Activated CD4-positive, alpha-beta memory T cell treated with anti-CD3 and anti-CD28 coated beads for 36 hours (primary cell): ENCODE measurements around the gene UMAD1. TPM values are rescaled to one million over a fixed set of nuclear protein-coding genes. Genes with fewer than 3 reads are reported as not detected.
"Not testable (repeated sequence)": the region's sequence is repeated elsewhere in the genome, so short reads cannot be mapped to it uniquely, and the experiment has no call there.

Experiments used
- CTCF ChIA-PET: fragments of 350-600 bp; sonication (Branson Sonifier 250); formaldehyde crosslinking; loops from one replicate; lab custom pipeline; 2021; ENCODE audit warnings: antibody characterized with exemption, inconsistent platforms; lab: Charles Lee
- POLR2A ChIA-PET: fragments of 350-600 bp; sonication (Branson Sonifier 250); formaldehyde crosslinking; loops from one replicate; lab custom pipeline; 2021; ENCODE audit warnings: antibody characterized with exemption; lab: Charles Lee
- DNase-seq: peaks from one replicate; pipeline ENCODE4 v3.0.0-alpha.2; 2020
- H3K27ac Mint-ChIP-seq: one replicate; pipeline ENCODE4 v1.8.0; 2021; ENCODE audit warnings: mixed read lengths
- H3K27me3 Mint-ChIP-seq: one replicate; pipeline ENCODE4 v1.8.0; 2021; ENCODE audit warnings: mixed read lengths
- H3K36me3 Mint-ChIP-seq: one replicate; pipeline ENCODE4 v1.8.0; 2021; ENCODE audit warnings: mixed read lengths
- H3K4me1 Mint-ChIP-seq: one replicate; pipeline ENCODE4 v1.8.0; 2021; ENCODE audit warnings: low read depth, mixed read lengths
- H3K4me3 Mint-ChIP-seq: one replicate; pipeline ENCODE4 v1.8.0; 2021; ENCODE audit warnings: mild to moderate bottlenecking, mixed read lengths
- H3K9me3 Mint-ChIP-seq: one replicate; pipeline ENCODE4 v1.8.0; 2021; ENCODE audit warnings: mixed read lengths
- intact Hi-C: fragments of 100-400 bp; cut with micrococcal nuclease; formaldehyde crosslinking; loops from one replicate; pipeline ENCODE4 v1.15.1; 2023
- total RNA-seq, 2 experiments: library from RNA; stranded (reverse); gene quantifications; one replicate each; pipeline ENCODE4 v1.2.3, GENCODE V29; 2021

UMAD1 gene
- total RNA-seq, 2 experiments from 2014 or later: 15.0 to 17.6 TPM

DNA sequence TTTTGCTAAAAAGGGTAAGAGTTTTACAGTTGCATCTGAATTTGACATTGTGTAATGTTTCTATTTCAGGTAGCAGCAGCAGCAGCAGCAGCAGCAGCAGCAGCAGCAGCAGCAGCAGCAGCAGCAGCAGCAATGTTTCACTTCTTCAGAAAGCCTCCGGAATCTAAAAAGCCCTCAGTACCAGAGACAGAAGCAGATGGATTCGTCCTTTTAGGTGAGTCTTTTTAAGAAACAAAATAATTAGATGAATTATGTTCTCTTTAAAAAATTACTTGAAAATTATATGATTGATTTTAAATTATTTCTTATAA, 32.6 kb downstream of the UMAD1 start:
- DNase-seq: no peak
- Mint-ChIP-seq H3K9me3 (peaks cover 28% of the 10 kb centered on the region), H3K4me1 (peaks cover 39% of the 10 kb centered on the region), H3K27me3 (no peaks in the 10 kb centered on the region), H3K27ac (peak overlapping the region; percentile 67), H3K36me3 (peaks cover 51% of the 10 kb centered on the region), H3K4me3 (peak overlapping the region; percentile 11)
- ChIA-PET POLR2A (interaction anchor here (0.6 kb wide), 1 partner anchor 34 kb away, joined by 3 read pairs; no protein-coding TSS in a partner anchor), CTCF (no interaction called here)
- intact Hi-C loops: loop anchor here (2.0 to 5.0 kb wide), 2 partner anchors 296 to 454 kb away; partner anchors contain the start of gene GLCCI1

GRCh38 chr7:7675686-7676085, 35.1 kb downstream of the UMAD1 start:
- no peak overlapping the region for H3K27ac Mint-ChIP-seq
- peaks cover 21% of the 10 kb centered on the region for H3K9me3 Mint-ChIP-seq
- no peak overlapping the region for H3K4me3 Mint-ChIP-seq
- ChIA-PET CTCF (no interaction called here), POLR2A (no interaction called here)
- H3K36me3 Mint-ChIP-seq: peaks cover 41% of the 10 kb centered on the region
- H3K4me1 Mint-ChIP-seq: peaks cover 40% of the 10 kb centered on the region
- no peaks in the 10 kb centered on the region for H3K27me3 Mint-ChIP-seq
- no peak for DNase-seq
- intact Hi-C loops: no loop called here

DNA sequence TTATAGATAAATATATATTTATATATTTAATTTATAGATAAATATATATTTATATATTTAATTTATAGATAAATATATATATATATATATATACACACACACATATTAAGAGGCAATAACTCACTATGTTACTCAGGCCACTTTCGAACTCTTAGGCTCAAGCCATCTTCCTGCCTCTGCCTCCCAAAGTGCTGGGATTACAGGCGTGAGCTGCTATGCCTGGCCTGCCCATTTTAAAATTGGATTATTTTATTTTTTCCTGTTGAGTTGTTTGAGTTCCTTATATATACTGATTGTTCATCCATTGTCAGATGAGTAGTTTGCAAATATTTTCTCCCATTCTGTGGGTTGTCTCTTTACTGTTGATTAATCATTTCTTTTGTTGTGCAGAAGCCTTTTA, 39.1 kb downstream of the UMAD1 start:
- H3K4me3 Mint-ChIP-seq, H3K27me3 Mint-ChIP-seq, H3K27ac Mint-ChIP-seq, H3K9me3 Mint-ChIP-seq, DNase-seq: not testable (repeated sequence)
- ChIA-PET POLR2A (interaction anchor here (2.0 kb wide), 1 partner anchor 39 kb away, joined by 7 read pairs; the partner anchor contains the start of gene UMAD1), CTCF (interaction anchor here (2.5 to 3.1 kb wide), 6 partner anchors 80 to 616 kb away, joined by 12 to 51 read pairs (median 24); no protein-coding TSS in a partner anchor)
- H3K4me1 Mint-ChIP-seq: peaks cover 26% of the 10 kb centered on the region
- intact Hi-C loops: loop anchor here (2.0 kb wide), 3 partner anchors 39 to 361 kb away; partner anchors contain the start of gene RPA3
- H3K36me3 Mint-ChIP-seq: peaks cover 15% of the 10 kb centered on the region

DNA sequence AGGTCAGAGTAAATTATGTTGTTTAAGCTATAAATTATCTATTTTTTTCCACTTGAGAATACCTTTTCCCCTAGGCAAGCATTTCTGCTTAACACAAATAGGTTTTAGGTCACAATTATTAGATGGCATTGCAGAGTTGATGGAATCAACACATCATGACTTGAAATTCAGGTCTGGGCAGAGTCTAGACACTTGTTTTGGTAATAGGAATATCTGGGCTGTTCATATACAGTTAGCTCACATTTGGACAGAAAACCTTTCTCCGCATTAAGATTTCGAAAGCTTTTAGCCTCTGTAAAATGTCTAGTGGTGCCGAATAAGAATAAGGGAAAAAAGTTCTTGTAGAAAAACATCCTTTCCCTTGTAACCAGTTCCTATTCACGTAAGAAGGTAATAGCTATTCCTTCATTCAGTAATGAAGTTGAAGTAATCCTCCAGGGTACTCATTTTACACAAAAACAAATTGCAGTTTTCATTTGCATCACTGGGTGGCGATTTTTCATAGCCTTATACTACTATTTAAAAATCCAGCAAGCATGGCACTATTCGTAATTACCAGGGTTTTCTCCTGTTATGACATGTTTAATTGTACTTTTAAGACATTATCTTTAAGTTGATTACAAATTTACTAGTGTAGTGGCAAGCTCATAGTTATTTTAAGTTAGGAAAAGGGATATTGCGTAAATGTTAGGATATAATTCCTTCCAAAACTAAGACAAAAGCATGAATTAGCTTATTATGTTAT, 40.8 kb downstream of the UMAD1 start:
- Mint-ChIP-seq H3K4me1 (peaks cover 30% of the 10 kb centered on the region), H3K4me3 (no peak overlapping the region), H3K27me3 (no peaks in the 10 kb centered on the region), H3K36me3 (peaks cover 8% of the 10 kb centered on the region), H3K9me3 (peaks cover 9% of the 10 kb centered on the region), H3K27ac (peak overlapping the region; percentile 52)
- ChIA-PET CTCF (interaction anchor here (0.6 to 3.1 kb wide), 47 partner anchors 9 to 614 kb away, joined by 3 to 51 read pairs (median 4); partner anchors contain the start of gene RPA3), POLR2A (interaction anchor here (0.5 to 2.0 kb wide), 3 partner anchors 38 to 443 kb away, joined by 4 to 7 read pairs (median 4); partner anchors contain the start of gene UMAD1)
- intact Hi-C loops: loop anchor here (1.0 to 2.0 kb wide), 6 partner anchors 37 to 536 kb away; partner anchors contain the start of gene RPA3
- no peak for DNase-seq

- Mint-ChIP-seq H3K4me3 (no peak overlapping the region), H3K27me3 (no peaks in the 10 kb centered on the region), H3K9me3 (peaks cover 9% of the 10 kb centered on the region), H3K4me1 (peaks cover 35% of the 10 kb centered on the region), H3K36me3 (peaks cover 8% of the 10 kb centered on the region), H3K27ac (no peak overlapping the region)
- CTCF ChIA-PET: interaction anchor here (0.8 to 3.1 kb wide), 34 partner anchors 8 to 614 kb away, joined by 3 to 51 read pairs (median 6); partner anchors contain the start of gene RPA3
- intact Hi-C loops: loop anchor here (1.0 to 2.0 kb wide), 6 partner anchors 37 to 535 kb away; partner anchors contain the start of gene RPA3
- POLR2A ChIA-PET: interaction anchor here (0.5 kb wide), 1 partner anchor 442 kb away, joined by 4 read pairs; no protein-coding TSS in a partner anchor
- no peak for DNase-seq
Observed at GRCh38 chr7:7681936-7682329, 41.4 kb downstream of the UMAD1 start.

GRCh38 chr7:7682861-7683260, 42.3 kb downstream of the UMAD1 start:
- H3K4me3 Mint-ChIP-seq: no peak overlapping the region
- no peaks in the 10 kb centered on the region for H3K27me3 Mint-ChIP-seq
- DNase-seq: no peak
- ChIA-PET POLR2A (no interaction called here), CTCF (interaction anchor here (2.1 to 3.1 kb wide), 7 partner anchors 9 to 532 kb away, joined by 5 to 51 read pairs (median 14); no protein-coding TSS in a partner anchor)
- peaks cover 36% of the 10 kb centered on the region for H3K4me1 Mint-ChIP-seq
- H3K36me3 Mint-ChIP-seq: peaks cover 3% of the 10 kb centered on the region
- peaks cover 3% of the 10 kb centered on the region for H3K9me3 Mint-ChIP-seq
- no peak overlapping the region for H3K27ac Mint-ChIP-seq
- intact Hi-C loops: no loop called here

DNA sequence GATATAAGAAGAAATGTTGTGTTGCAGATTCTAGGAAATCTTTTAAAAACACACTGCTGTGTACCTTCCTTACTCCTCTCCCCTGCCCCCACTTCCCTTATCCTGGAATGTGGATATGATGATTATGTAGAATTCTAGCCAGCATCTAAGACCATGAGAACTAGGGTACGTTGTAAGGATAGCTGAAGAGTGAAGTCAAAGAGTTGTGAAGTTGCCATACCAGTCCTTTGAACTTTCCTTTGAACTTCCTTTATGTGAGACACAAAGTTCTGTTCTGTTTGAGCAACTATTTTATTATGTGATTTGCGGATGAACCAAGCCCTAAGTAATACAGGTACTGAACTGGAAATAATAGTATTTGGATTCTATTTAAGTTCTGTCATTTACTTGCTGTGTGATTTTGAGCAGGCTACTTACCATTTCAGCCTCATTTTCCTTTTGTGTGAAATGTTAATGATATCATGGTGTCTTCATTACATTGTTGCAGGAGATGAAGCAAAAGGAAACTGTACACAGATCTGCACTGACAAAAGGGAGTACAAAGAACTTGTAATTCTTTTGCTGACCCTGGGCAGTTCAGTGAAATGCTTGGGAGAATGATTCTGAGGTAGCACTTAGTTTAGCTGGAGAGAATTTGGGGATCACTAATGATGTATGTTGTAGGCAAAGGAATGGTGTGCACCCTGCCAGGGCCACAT, 46.4 kb downstream of the UMAD1 start:
- ChIA-PET CTCF (interaction anchor here (0.9 kb wide), 1 partner anchor 503 kb away, joined by 3 read pairs; no protein-coding TSS in a partner anchor), POLR2A (no interaction called here)
- DNase-seq: no peak
- H3K4me3 Mint-ChIP-seq: no peak overlapping the region
- intact Hi-C loops: no loop called here
- H3K4me1 Mint-ChIP-seq: peaks cover 17% of the 10 kb centered on the region
- H3K36me3 Mint-ChIP-seq: no peaks in the 10 kb centered on the region
- H3K27ac Mint-ChIP-seq: no peak overlapping the region
- H3K27me3 Mint-ChIP-seq: no peaks in the 10 kb centered on the region
- no peaks in the 10 kb centered on the region for H3K9me3 Mint-ChIP-seq

- ChIA-PET CTCF (interaction anchor here (0.9 kb wide), 1 partner anchor 502 kb away, joined by 3 read pairs; no protein-coding TSS in a partner anchor), POLR2A (no interaction called here)
- peaks cover 1% of the 10 kb centered on the region for H3K36me3 Mint-ChIP-seq
Observed at GRCh38 chr7:7687800-7688199, 47.2 kb downstream of the UMAD1 start.

DNA sequence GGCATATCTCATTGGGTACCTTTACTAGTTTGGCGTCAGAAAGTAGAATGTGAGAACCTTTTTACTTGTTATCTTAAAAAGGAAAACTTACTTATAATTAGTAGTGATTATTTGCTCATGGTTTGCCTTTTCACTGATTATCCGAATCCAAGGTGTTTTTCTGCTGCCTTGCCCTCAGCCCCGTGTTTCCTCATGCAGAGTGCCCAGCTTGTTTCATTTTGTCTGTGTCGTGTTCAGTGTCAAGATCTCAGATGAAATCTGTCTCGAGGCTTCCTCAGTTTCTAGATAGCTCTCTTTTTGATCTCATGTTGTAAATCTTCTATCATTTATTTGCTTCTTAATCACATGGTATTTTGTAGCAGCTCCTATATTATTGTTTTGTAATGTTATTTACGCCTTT, 47.8 kb downstream of the UMAD1 start:
- intact Hi-C loops: no loop called here
- CTCF ChIA-PET: interaction anchor here (0.9 kb wide), 1 partner anchor 502 kb away, joined by 3 read pairs; no protein-coding TSS in a partner anchor

More at GRCh38 chr7:7687800-7688199, 47.2 kb downstream of the UMAD1 start:
- H3K4me1 Mint-ChIP-seq: peaks cover 14% of the 10 kb centered on the region
- no peak overlapping the region for H3K4me3 Mint-ChIP-seq
- DNase-seq: no peak
- H3K27me3 Mint-ChIP-seq: no peaks in the 10 kb centered on the region
- H3K27ac Mint-ChIP-seq: no peak overlapping the region
- no peaks in the 10 kb centered on the region for H3K9me3 Mint-ChIP-seq
- intact Hi-C loops: no loop called here

GRCh38 chr7:7688956-7689355, 48.4 kb downstream of the UMAD1 start:
- no peak overlapping the region for H3K4me3 Mint-ChIP-seq
- ChIA-PET POLR2A (no interaction called here), CTCF (no interaction called here)
- H3K36me3 Mint-ChIP-seq: peaks cover 1% of the 10 kb centered on the region
- peaks cover 10% of the 10 kb centered on the region for H3K4me1 Mint-ChIP-seq
- no peak overlapping the region for H3K27ac Mint-ChIP-seq
- DNase-seq: no peak
- H3K9me3 Mint-ChIP-seq: no peaks in the 10 kb centered on the region
- no peaks in the 10 kb centered on the region for H3K27me3 Mint-ChIP-seq
- intact Hi-C loops: no loop called here

More for the DNA sequence above, 47.8 kb downstream of the UMAD1 start:
- no peak for DNase-seq
- Mint-ChIP-seq H3K36me3 (peaks cover 1% of the 10 kb centered on the region), H3K4me3 (no peak overlapping the region), H3K27me3 (no peaks in the 10 kb centered on the region), H3K9me3 (no peaks in the 10 kb centered on the region), H3K27ac (no peak overlapping the region), H3K4me1 (peaks cover 10% of the 10 kb centered on the region)
- POLR2A ChIA-PET: no interaction called here

GRCh38 chr7:7693881-7694280, 53.3 kb downstream of the UMAD1 start:
- Mint-ChIP-seq H3K9me3 (peaks cover 5% of the 10 kb centered on the region), H3K27ac (no peak overlapping the region), H3K36me3 (peaks cover 11% of the 10 kb centered on the region), H3K27me3 (no peaks in the 10 kb centered on the region), H3K4me1 (peaks cover 5% of the 10 kb centered on the region), H3K4me3 (no peak overlapping the region)
- DNase-seq: no peak
- intact Hi-C loops: no loop called here
- ChIA-PET CTCF (no interaction called here), POLR2A (no interaction called here)
